Glutamatergic neuron (in vitro differentiated cells): ENCODE results near the gene INPPL1. TPM values are rescaled to one million over a fixed set of nuclear protein-coding genes. Genes with fewer than 3 reads are reported as not detected.

Experiments
- DNase-seq: peaks from one replicate; pipeline ENCODE4 v3.0.0; 2022
- H3K27ac Mint-ChIP-seq: one replicate; pipeline ENCODE4 v1.8.0; 2020; ENCODE audit warnings: mild to moderate bottlenecking, mixed read lengths, inconsistent platforms; ENCODE audit not compliant: unreplicated experiment
- H3K27me3 Mint-ChIP-seq: one replicate; pipeline ENCODE4 v1.8.0; 2020; ENCODE audit warnings: mild to moderate bottlenecking, moderate library complexity, mixed read lengths, inconsistent platforms; ENCODE audit not compliant: unreplicated experiment
- H3K36me3 Mint-ChIP-seq: one replicate; pipeline ENCODE4 v1.8.0; 2020; ENCODE audit warnings: mild to moderate bottlenecking, mixed read lengths, inconsistent platforms; ENCODE audit not compliant: unreplicated experiment
- H3K4me1 Mint-ChIP-seq: one replicate; pipeline ENCODE4 v1.8.0; 2020; ENCODE audit warnings: mild to moderate bottlenecking, low read depth, mixed read lengths, inconsistent platforms; ENCODE audit not compliant: unreplicated experiment
- H3K4me3 Mint-ChIP-seq: one replicate; pipeline ENCODE4 v1.8.0; 2020; ENCODE audit warnings: mild to moderate bottlenecking, mixed read lengths, inconsistent platforms; ENCODE audit not compliant: unreplicated experiment
- H3K9me3 Mint-ChIP-seq: one replicate; pipeline ENCODE4 v1.8.0; 2020; ENCODE audit warnings: mild to moderate bottlenecking, moderate library complexity, mixed read lengths, inconsistent platforms; ENCODE audit not compliant: unreplicated experiment
- CTCF ChIP-seq: fragments of 200-600 bp; sonication (generic); IDR thresholded peaks from one replicate; pipeline ENCODE4 v1.5.0; 2021; ENCODE audit not compliant: partially characterized antibody, unreplicated experiment
- total RNA-seq: library from RNA; stranded (reverse); fragmentation: NEBNext Ultra II Directional; extraction: Animal tissue kit (Norgen Biotek cat#: 25700); gene quantifications from one replicate; pipeline ENCODE4 v1.2.1, GENCODE V29; 2021; ENCODE audit not compliant: unreplicated experiment

The INPPL1 gene
- total RNA-seq, 1 donor from 2014 or later, result 62.8 TPM

- no peaks in the 10 kb centered on the region for H3K36me3 Mint-ChIP-seq
- no peak overlapping the region for H3K4me3 Mint-ChIP-seq
Measured at GRCh38 chr11:72188267-72188666, 36.3 kb upstream of the INPPL1 start.

GRCh38 chr11:72189455-72190250 lies 34.9 kb upstream of the INPPL1 start:
- no peak for TF ChIP-seq CTCF
- Mint-ChIP-seq H3K27me3 (no peaks in the 10 kb centered on the region), H3K27ac (no peak overlapping the region), H3K4me1 (no peaks in the 10 kb centered on the region), H3K4me3 (no peak overlapping the region), H3K9me3 (peaks cover 1% of the 10 kb centered on the region), H3K36me3 (no peaks in the 10 kb centered on the region)
- no peak for DNase-seq

More at GRCh38 chr11:72188267-72188666, 36.3 kb upstream of the INPPL1 start:
- no peak for TF ChIP-seq CTCF
- DNase-seq, result no peak
- H3K4me1 Mint-ChIP-seq, result no peaks in the 10 kb centered on the region
- no peak overlapping the region for H3K27ac Mint-ChIP-seq
- H3K27me3 Mint-ChIP-seq, result no peaks in the 10 kb centered on the region
- H3K9me3 Mint-ChIP-seq, result peaks cover 1% of the 10 kb centered on the region

GRCh38 chr11:72190631-72191071 lies 33.9 kb upstream of the INPPL1 start:
- H3K36me3 Mint-ChIP-seq, result no peaks in the 10 kb centered on the region
- no peak for TF ChIP-seq CTCF
- no peaks in the 10 kb centered on the region for H3K27me3 Mint-ChIP-seq
- peaks cover 1% of the 10 kb centered on the region for H3K9me3 Mint-ChIP-seq
- no peak for DNase-seq
- H3K4me3 Mint-ChIP-seq, result no peak overlapping the region
- no peak overlapping the region for H3K27ac Mint-ChIP-seq
- H3K4me1 Mint-ChIP-seq, result no peaks in the 10 kb centered on the region

GRCh38 chr11:72191961-72192381 lies 32.6 kb upstream of the INPPL1 start, which contains the start of gene FOLR1:
TSS of gene FOLR1 (plus strand) at chr11:72192140. CDS start at chr11:72192174, 34 bp downstream.
- TF ChIP-seq CTCF, result no peak
- H3K27me3 Mint-ChIP-seq, result no peaks in the 10 kb centered on the region
- H3K4me3 Mint-ChIP-seq, result no peak within 1 kb of the TSS
- no peaks in the 10 kb centered on the region for H3K36me3 Mint-ChIP-seq
- no peaks in the 10 kb centered on the region for H3K4me1 Mint-ChIP-seq
- H3K9me3 Mint-ChIP-seq, result peaks cover 1% of the 10 kb centered on the region
- no peak for DNase-seq
- H3K27ac Mint-ChIP-seq, result no peak within 1 kb of the TSS
